ENCODE measurements around the gene AUTS2. TPM values are rescaled to one million over a fixed set of nuclear protein-coding genes. Genes with fewer than 3 reads are reported as not detected.

The AUTS2 gene
- total RNA-seq, 4 donors from 2014 or later, result 14.9 to 27.2 (median 17.5) TPM

GRCh38 chr7:70706698-70707097 lies 1108.4 kb downstream of the AUTS2 start:
- H3K4me1 ChIP-seq, result peaks cover 0 to 12% of the 10 kb centered on the region in 2 donors

DNA sequence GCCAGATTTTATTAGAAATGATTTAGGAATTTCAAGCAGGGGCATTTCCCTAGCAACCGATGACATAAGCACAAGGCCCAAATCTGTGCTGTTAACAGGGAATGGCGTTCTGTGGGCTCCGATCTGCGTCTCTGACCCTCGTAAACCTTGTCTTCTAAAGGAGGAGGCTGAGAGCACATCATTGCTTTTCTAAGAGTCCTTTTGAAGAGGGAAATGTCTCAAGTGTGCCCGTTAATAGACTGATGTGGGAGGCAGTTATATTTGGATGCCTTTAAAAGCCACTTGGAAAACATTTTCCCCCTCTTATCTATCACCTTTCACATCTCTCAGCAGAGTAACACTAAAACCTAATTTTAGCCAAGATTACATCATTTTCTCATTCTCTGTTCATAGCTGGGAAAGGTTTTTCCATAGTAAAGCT lies 1109.6 kb downstream of the AUTS2 start:
- DNase-seq, result no peak
- TF ChIP-seq POLR2A (IDR thresholded peaks at IDR 0.05), result no peak
- TF ChIP-seq CTCF (IDR thresholded peaks at IDR 0.05), result no peak
- WGBS, 2 donors, result 62 to 65% methylated on average over 6 of the region's 6 CpGs
- peaks cover 0 to 12% of the 10 kb centered on the region in 2 donors for H3K4me1 ChIP-seq
- H3K4me3 ChIP-seq (replicated peaks in 1 of 3), result no peak overlapping the region
- intact Hi-C loops (cut with DNase I), result loop anchor here (10.0 kb wide), 1 partner anchor 653 kb away; no protein-coding TSS in a partner anchor
- no peaks in the 10 kb centered on the region for H3K27me3 ChIP-seq
- H3K36me3 ChIP-seq, result no peaks in the 10 kb centered on the region
- H3K9me3 ChIP-seq, result no peaks in the 10 kb centered on the region
- H3K27ac ChIP-seq, result no peak overlapping the region

More at GRCh38 chr7:70706698-70707097, 1108.4 kb downstream of the AUTS2 start:
- intact Hi-C loops (cut with DNase I), result loop anchor here (10.0 kb wide), 1 partner anchor 652 kb away; no protein-coding TSS in a partner anchor
- Histone ChIP-seq H3K4me3 (replicated peaks in 1 of 3) (no peak overlapping the region), H3K9me3 (no peaks in the 10 kb centered on the region), H3K27ac (no peak overlapping the region), H3K27me3 (no peaks in the 10 kb centered on the region), H3K36me3 (no peaks in the 10 kb centered on the region)
- TF ChIP-seq CTCF (IDR thresholded peaks at IDR 0.05), result no peak
- TF ChIP-seq POLR2A (IDR thresholded peaks at IDR 0.05), result no peak
- no peak for DNase-seq
- 96 to 98% methylated on average over 3 of the region's 3 CpGs for WGBS, 2 donors

- no peak for TF ChIP-seq POLR2A (IDR thresholded peaks at IDR 0.05)
- TF ChIP-seq CTCF (IDR thresholded peaks at IDR 0.05), result no peak
- Histone ChIP-seq H3K4me1 (peaks cover 0 to 12% of the 10 kb centered on the region in 2 donors), H3K4me3 (replicated peaks in 1 of 3) (no peak overlapping the region), H3K27me3 (no peaks in the 10 kb centered on the region), H3K36me3 (no peaks in the 10 kb centered on the region), H3K9me3 (no peaks in the 10 kb centered on the region), H3K27ac (no peak overlapping the region)
- no peak for DNase-seq
- intact Hi-C loops (cut with DNase I), result no loop called here
- 52 to 60% methylated on average over 4 of the region's 4 CpGs for WGBS, 2 donors
Observed at GRCh38 chr7:70710011-70710480, 1111.8 kb downstream of the AUTS2 start.

DNA sequence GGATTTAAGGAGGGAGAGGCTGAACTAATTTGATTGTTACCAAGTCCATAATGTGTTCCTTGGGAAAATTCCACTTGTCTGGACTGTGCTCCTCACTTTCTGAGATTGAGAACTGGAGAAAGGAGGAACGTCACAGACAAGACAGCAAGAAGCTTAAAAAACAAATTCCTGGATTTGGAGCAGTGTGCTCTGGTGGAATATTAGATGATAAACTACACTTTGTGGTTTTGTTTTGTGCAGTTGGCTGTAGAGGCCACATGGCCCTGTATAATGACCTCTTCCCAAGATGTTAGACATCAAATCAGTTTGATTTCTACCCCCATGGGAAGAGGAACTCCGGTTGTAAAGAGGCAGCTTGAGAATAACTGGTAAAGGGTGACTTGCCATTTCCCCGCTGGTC lies 1112.4 kb downstream of the AUTS2 start:
- DNase-seq, result no peak
- H3K27me3 ChIP-seq, result no peaks in the 10 kb centered on the region
- H3K27ac ChIP-seq, result no peak overlapping the region
- no peaks in the 10 kb centered on the region for H3K9me3 ChIP-seq
- intact Hi-C loops (cut with DNase I), result no loop called here
- H3K4me1 ChIP-seq, result peaks cover 0 to 12% of the 10 kb centered on the region in 2 donors
- 78 to 92% methylated on average over 3 of the region's 3 CpGs for WGBS, 2 donors
- no peak overlapping the region for H3K4me3 ChIP-seq (replicated peaks in 1 of 3)
- no peaks in the 10 kb centered on the region for H3K36me3 ChIP-seq
- TF ChIP-seq CTCF (IDR thresholded peaks at IDR 0.05), result no peak
- no peak for TF ChIP-seq POLR2A (IDR thresholded peaks at IDR 0.05)

- Histone ChIP-seq H3K36me3 (no peaks in the 10 kb centered on the region), H3K4me1 (peaks cover 0 to 12% of the 10 kb centered on the region in 2 donors), H3K27ac (no peak overlapping the region), H3K9me3 (no peaks in the 10 kb centered on the region), H3K4me3 (replicated peaks in 1 of 3) (no peak overlapping the region), H3K27me3 (no peaks in the 10 kb centered on the region)
- 95% methylated on average over 11 of the region's 11 CpGs for WGBS, 2 donors
- intact Hi-C loops (cut with DNase I), result no loop called here
- TF ChIP-seq CTCF (IDR thresholded peaks at IDR 0.05) (no peak), POLR2A (IDR thresholded peaks at IDR 0.05) (no peak)
- no peak for DNase-seq
Observed at GRCh38 chr7:70711452-70711851, 1113.2 kb downstream of the AUTS2 start.

All from thyroid gland (tissue), 4 donors.